Measurements from ENCODE around the gene TPH1.

DNA sequence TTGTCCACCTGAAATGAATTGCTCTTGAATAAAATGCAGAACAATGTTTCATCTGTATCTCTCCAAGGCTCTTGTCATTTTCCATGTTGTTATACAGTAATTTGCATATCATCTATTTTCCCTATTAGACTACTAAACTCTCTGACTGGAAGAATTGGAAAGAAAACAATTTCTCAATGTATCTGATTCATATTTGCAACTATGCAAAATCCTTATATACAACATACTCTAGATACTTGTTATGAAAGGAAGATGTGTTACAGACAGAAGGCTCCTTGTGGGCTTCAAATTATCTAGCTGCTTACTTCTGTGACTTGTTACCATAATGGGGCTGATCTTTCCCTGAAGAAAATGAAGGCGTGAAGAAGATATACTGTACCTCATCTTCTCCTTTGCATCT lies 23.6 kb downstream of the TPH1 start:
- TF ChIP-seq, protein P1, sequence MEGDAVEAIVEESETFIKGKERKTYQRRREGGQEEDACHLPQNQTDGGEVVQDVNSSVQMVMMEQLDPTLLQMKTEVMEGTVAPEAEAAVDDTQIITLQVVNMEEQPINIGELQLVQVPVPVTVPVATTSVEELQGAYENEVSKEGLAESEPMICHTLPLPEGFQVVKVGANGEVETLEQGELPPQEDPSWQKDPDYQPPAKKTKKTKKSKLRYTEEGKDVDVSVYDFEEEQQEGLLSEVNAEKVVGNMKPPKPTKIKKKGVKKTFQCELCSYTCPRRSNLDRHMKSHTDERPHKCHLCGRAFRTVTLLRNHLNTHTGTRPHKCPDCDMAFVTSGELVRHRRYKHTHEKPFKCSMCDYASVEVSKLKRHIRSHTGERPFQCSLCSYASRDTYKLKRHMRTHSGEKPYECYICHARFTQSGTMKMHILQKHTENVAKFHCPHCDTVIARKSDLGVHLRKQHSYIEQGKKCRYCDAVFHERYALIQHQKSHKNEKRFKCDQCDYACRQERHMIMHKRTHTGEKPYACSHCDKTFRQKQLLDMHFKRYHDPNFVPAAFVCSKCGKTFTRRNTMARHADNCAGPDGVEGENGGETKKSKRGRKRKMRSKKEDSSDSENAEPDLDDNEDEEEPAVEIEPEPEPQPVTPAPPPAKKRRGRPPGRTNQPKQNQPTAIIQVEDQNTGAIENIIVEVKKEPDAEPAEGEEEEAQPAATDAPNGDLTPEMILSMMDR (IDR thresholded peaks at IDR 0.05): no peak
- no peak for TF ChIP-seq POLR2A (IDR thresholded peaks at IDR 0.05)

Data from Peyer's patch (tissue), 4 donors.